HEK293 (cell line): ENCODE measurements around the gene SHBG.

Source experiments
- GLI2 ChIP-seq: fragments of 450-650 bp; formaldehyde crosslinking; IDR thresholded peaks from 2 replicates; pipeline ENCODE4; 2017; ENCODE audit warnings: missing biosample characterization, missing genetic modification characterization, low read depth, borderline replicate concordance
- PBX3 ChIP-seq: sonication (generic); formaldehyde crosslinking; IDR thresholded peaks from 2 replicates; pipeline ENCODE4 v1.8.1; 2022; ENCODE audit warnings: mild to moderate bottlenecking, moderate library complexity, missing genetic modification reagents
- RBAK ChIP-seq: fragments of 450-650 bp; formaldehyde crosslinking; IDR thresholded peaks from 2 replicates; pipeline ENCODE4 v1.5.1; 2016; ENCODE audit warnings: missing biosample characterization, missing genetic modification characterization
- SALL2 ChIP-seq: fragments of 450-650 bp; formaldehyde crosslinking; IDR thresholded peaks from 2 replicates; pipeline ENCODE4 v1.5.0; 2017; ENCODE audit warnings: missing biosample characterization, mild to moderate bottlenecking, missing genetic modification characterization, borderline replicate concordance
- TCF7L2 ChIP-seq: IDR thresholded peaks from 2 replicates; pipeline ENCODE4 v1.6.1; 2011; ENCODE audit warnings: low read depth, mild to moderate bottlenecking, inconsistent platforms, low read length, moderate library complexity, borderline replicate concordance
- ZBTB10 ChIP-seq: fragments of 450-650 bp; formaldehyde crosslinking; IDR thresholded peaks from 2 replicates; pipeline ENCODE4 v1.5.1; 2016; ENCODE audit warnings: missing biosample characterization, missing genetic modification characterization
- ZBTB6 ChIP-seq: fragments of 450-650 bp; formaldehyde crosslinking; IDR thresholded peaks from 2 replicates; pipeline ENCODE4 v1.5.1; 2017; ENCODE audit warnings: missing biosample characterization, missing genetic modification characterization
- ZNF114 ChIP-seq: fragments of 450-650 bp; formaldehyde crosslinking; IDR thresholded peaks from 2 replicates; pipeline ENCODE4 v1.5.0; 2017; ENCODE audit warnings: missing biosample characterization, missing genetic modification characterization
- ZNF24 ChIP-seq: fragments of 450-650 bp; formaldehyde crosslinking; IDR thresholded peaks from 2 replicates; pipeline ENCODE4 v1.5.1; 2016; ENCODE audit warnings: missing biosample characterization, missing genetic modification characterization
- ZNF280D ChIP-seq: fragments of 450-650 bp; formaldehyde crosslinking; IDR thresholded peaks from 2 replicates; pipeline ENCODE4 v1.5.1; 2016; ENCODE audit warnings: missing biosample characterization, missing genetic modification characterization
- ZNF324 ChIP-seq: fragments of 450-650 bp; formaldehyde crosslinking; IDR thresholded peaks from 2 replicates; pipeline ENCODE4 v1.5.1; 2016; ENCODE audit warnings: missing biosample characterization, missing genetic modification characterization
- ZNF488 ChIP-seq: fragments of 450-650 bp; formaldehyde crosslinking; IDR thresholded peaks from 2 replicates; pipeline ENCODE4 v1.5.1; 2016; ENCODE audit warnings: missing biosample characterization, missing genetic modification characterization
- ZNF501 ChIP-seq: fragments of 450-650 bp; formaldehyde crosslinking; IDR thresholded peaks from 2 replicates; pipeline ENCODE4 v1.5.1; 2016; ENCODE audit warnings: missing biosample characterization, missing genetic modification characterization
- ZNF558 ChIP-seq: fragments of 450-650 bp; formaldehyde crosslinking; IDR thresholded peaks from 2 replicates; pipeline ENCODE4 v1.5.1; 2016; ENCODE audit warnings: missing biosample characterization, missing genetic modification characterization
- ZNF560 ChIP-seq: fragments of 450-650 bp; formaldehyde crosslinking; IDR thresholded peaks from 2 replicates; pipeline ENCODE4 v1.5.1; 2017; ENCODE audit warnings: missing biosample characterization, missing genetic modification characterization, borderline replicate concordance
- ZNF654 ChIP-seq: fragments of 450-650 bp; formaldehyde crosslinking; IDR thresholded peaks from 2 replicates; pipeline ENCODE4 v1.5.1; 2016; ENCODE audit warnings: low read depth, missing biosample characterization, missing genetic modification characterization
- ZNF670 ChIP-seq: fragments of 450-650 bp; formaldehyde crosslinking; IDR thresholded peaks from 2 replicates; pipeline ENCODE4 v1.5.1; 2016; ENCODE audit warnings: missing biosample characterization, missing genetic modification characterization, low read depth
- ZNF701 ChIP-seq: fragments of 450-650 bp; formaldehyde crosslinking; IDR thresholded peaks from 2 replicates; pipeline ENCODE4 v1.5.1; 2016; ENCODE audit warnings: missing biosample characterization, missing genetic modification characterization
- ZNF791 ChIP-seq: fragments of 450-650 bp; formaldehyde crosslinking; IDR thresholded peaks from 2 replicates; pipeline ENCODE4 v1.5.1; 2016; ENCODE audit warnings: missing biosample characterization, missing genetic modification characterization
- ZSCAN23 ChIP-seq: fragments of 450-650 bp; formaldehyde crosslinking; IDR thresholded peaks from 2 replicates; pipeline ENCODE4 v1.5.1; 2016; ENCODE audit warnings: missing biosample characterization, missing genetic modification characterization
- ZSCAN4 ChIP-seq: fragments of 450-650 bp; formaldehyde crosslinking; IDR thresholded peaks from 2 replicates; pipeline ENCODE4 v1.5.1; 2017; ENCODE audit warnings: missing biosample characterization, missing genetic modification characterization
- TF ChIP-seq, protein P1 (sequence below): fragments of 450-650 bp; IDR thresholded peaks from 2 replicates; pipeline ENCODE4 v1.5.1; 2018; ENCODE audit warnings: missing biosample characterization, missing genetic modification characterization
- TF ChIP-seq, protein P2 (sequence below): fragments of 450-650 bp; formaldehyde crosslinking; IDR thresholded peaks from 2 replicates; pipeline ENCODE4; 2016; ENCODE audit warnings: missing biosample characterization, missing genetic modification characterization
- TF ChIP-seq, protein P3 (sequence below): fragments of 450-650 bp; formaldehyde crosslinking; IDR thresholded peaks from 2 replicates; pipeline ENCODE4 v1.5.1; 2016; ENCODE audit warnings: missing biosample characterization, missing genetic modification characterization

SHBG gene

DNA sequence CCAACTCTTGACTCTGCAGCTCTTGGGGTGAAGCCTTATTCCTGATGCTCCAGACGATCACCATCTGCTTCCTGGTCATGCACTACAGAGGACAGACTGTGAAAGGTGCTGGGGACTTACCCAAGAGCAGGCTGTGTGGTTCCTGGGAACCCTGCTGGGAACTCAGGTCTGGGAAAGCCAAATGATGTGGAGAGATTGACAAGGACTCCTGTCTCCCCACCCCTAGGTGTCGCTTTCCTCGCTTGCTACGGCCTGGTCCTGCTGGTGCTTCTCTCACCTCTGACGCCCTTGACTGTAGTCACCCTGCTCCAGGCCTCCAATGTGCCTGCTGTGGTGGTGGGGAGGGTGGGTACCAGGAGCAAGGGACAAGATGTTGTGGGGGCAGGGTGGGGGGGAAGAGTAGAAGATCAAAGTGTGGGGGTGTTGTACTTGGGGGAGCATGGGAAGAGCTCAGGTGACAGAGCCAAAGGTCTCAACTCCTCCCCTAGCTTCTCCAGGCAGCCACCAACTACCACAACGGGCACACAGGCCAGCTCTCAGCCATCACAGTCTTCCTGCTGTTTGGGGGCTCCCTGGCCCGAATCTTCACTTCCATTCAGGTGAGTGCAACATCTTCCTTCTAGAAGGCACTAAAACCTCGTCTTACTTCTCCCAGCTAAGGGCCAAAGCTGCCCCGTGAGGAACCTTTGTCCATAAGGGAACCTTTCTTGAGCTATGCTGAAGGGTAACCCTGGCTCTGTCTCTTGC lies 43.1 kb upstream of the SHBG start (continued):
- TF ChIP-seq, protein P1, sequence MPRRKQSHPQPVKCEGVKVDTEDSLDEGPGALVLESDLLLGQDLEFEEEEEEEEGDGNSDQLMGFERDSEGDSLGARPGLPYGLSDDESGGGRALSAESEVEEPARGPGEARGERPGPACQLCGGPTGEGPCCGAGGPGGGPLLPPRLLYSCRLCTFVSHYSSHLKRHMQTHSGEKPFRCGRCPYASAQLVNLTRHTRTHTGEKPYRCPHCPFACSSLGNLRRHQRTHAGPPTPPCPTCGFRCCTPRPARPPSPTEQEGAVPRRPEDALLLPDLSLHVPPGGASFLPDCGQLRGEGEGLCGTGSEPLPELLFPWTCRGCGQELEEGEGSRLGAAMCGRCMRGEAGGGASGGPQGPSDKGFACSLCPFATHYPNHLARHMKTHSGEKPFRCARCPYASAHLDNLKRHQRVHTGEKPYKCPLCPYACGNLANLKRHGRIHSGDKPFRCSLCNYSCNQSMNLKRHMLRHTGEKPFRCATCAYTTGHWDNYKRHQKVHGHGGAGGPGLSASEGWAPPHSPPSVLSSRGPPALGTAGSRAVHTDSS (tag by site-specific recombination): no peak
- TF ChIP-seq TCF7L2 (no peak), ZNF280D (no peak), ZBTB10 (tag by site-specific recombination) (no peak), SALL2 (tag by site-specific recombination) (no peak), ZNF654 (peak; percentile 51), ZNF701 (tag by site-specific recombination) (no peak), ZNF324 (tag by site-specific recombination) (no peak), ZNF114 (tag by site-specific recombination) (no peak), ZNF24 (tag by site-specific recombination) (0 out of 2 replicates have a peak, but pooled peaks have one; percentile 33), ZSCAN4 (tag by site-specific recombination) (no peak), ZNF488 (tag by site-specific recombination) (no peak), ZSCAN23 (tag by site-specific recombination) (no peak), ZNF791 (tag by site-specific recombination) (no peak), GLI2 (tag by site-specific recombination) (no peak), RBAK (tag by site-specific recombination) (no peak), ZBTB6 (tag by site-specific recombination) (no peak), PBX3 (CRISPR knock-in tag) (no peak), ZNF670 (tag by site-specific recombination) (no peak), ZNF501 (tag by site-specific recombination) (no peak), ZNF558 (tag by site-specific recombination) (no peak), ZNF560 (tag by site-specific recombination) (no peak)
- TF ChIP-seq, protein P2, sequence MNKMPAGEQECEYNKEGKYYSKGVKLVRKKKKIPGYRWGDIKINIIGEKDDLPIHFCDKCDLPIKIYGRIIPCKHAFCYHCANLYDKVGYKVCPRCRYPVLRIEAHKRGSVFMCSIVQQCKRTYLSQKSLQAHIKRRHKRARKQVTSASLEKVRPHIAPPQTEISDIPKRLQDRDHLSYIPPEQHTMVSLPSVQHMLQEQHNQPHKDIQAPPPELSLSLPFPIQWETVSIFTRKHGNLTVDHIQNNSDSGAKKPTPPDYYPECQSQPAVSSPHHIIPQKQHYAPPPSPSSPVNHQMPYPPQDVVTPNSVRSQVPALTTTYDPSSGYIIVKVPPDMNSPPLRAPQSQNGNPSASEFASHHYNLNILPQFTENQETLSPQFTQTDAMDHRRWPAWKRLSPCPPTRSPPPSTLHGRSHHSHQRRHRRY (tag by site-specific recombination): no peak
- TF ChIP-seq, protein P3, sequence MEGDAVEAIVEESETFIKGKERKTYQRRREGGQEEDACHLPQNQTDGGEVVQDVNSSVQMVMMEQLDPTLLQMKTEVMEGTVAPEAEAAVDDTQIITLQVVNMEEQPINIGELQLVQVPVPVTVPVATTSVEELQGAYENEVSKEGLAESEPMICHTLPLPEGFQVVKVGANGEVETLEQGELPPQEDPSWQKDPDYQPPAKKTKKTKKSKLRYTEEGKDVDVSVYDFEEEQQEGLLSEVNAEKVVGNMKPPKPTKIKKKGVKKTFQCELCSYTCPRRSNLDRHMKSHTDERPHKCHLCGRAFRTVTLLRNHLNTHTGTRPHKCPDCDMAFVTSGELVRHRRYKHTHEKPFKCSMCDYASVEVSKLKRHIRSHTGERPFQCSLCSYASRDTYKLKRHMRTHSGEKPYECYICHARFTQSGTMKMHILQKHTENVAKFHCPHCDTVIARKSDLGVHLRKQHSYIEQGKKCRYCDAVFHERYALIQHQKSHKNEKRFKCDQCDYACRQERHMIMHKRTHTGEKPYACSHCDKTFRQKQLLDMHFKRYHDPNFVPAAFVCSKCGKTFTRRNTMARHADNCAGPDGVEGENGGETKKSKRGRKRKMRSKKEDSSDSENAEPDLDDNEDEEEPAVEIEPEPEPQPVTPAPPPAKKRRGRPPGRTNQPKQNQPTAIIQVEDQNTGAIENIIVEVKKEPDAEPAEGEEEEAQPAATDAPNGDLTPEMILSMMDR (tag by site-specific recombination): peak; percentile 74
